Right atrium auricular region (tissue), 2 donors: ENCODE results near the gene PTEN. TPM values are rescaled to one million over a fixed set of nuclear protein-coding genes. Genes with fewer than 3 reads are reported as not detected.
"Not testable (repeated sequence)": the region's sequence is repeated elsewhere in the genome, so short reads cannot be mapped to it uniquely, and the experiment has no call there.

ENCODE experiments used
- DNase-seq: peaks from one replicate; pipeline ENCODE4 v3.0.0-alpha.2; 2019; ENCODE audit warnings: low spot score
- H3K27ac ChIP-seq, 2 donors: fragments of 200-600 bp; sonication (generic); 1 replicate in 1 of 2; 2 replicates in 1 of 2; pipeline ENCODE4 v1.5.1; 2016 to 2019
- H3K27me3 ChIP-seq, 2 donors: fragments of 200-600 bp; sonication (generic); one replicate each; pipeline versions ENCODE4 v1.5.1 to v1.6.0; 2017 to 2019
- H3K36me3 ChIP-seq: fragments of 200-600 bp; sonication (generic); one replicate; pipeline ENCODE4 v1.5.1; 2016
- H3K4me1 ChIP-seq, 2 donors: fragments of 200-600 bp; sonication (generic); one replicate each; pipeline versions ENCODE4 v1.5.1 to v1.6.0; 2017 to 2019
- H3K4me3 ChIP-seq, 2 donors: fragments of 200-600 bp; sonication (generic); 1 replicate in 1 of 2; 2 replicates in 1 of 2; pipeline ENCODE4 v1.5.1; 2017 to 2019; ENCODE audit warnings: mild to moderate bottlenecking in 1 of 2, moderate library complexity in 1 of 2
- H3K9me3 ChIP-seq, 2 donors: fragments of 200-600 bp; sonication (generic); one replicate each; pipeline ENCODE4 v1.5.1; 2019
- CTCF ChIP-seq, 2 donors: fragments of 200-600 bp; sonication (generic); IDR thresholded peaks; one replicate each; pipeline ENCODE4 v1.5.1; 2019; ENCODE audit warnings: antibody characterized with exemption in 2 of 2
- total RNA-seq, 2 donors: library from RNA; depleted of rRNA; stranded (reverse); fragments of >200 nt; gene quantifications; one replicate each; pipeline ENCODE4 v1.1.0, GENCODE V29; 2016

Gene PTEN
- total RNA-seq, 2 donors from 2014 or later, result 46.5 to 55.9 TPM

- Histone ChIP-seq H3K4me3 (no peak overlapping the region), H3K27me3 (no peaks in the 10 kb centered on the region), H3K36me3 (no peaks in the 10 kb centered on the region), H3K9me3 (peaks cover 0 to 4% of the 10 kb centered on the region in 2 donors), H3K4me1 (peaks cover 0 to 39% of the 10 kb centered on the region in 2 donors), H3K27ac (peak overlapping the region in 1 of 2 donors; percentile 36)
- TF ChIP-seq CTCF (IDR thresholded peaks at IDR 0.05), result no peak
- no peak for DNase-seq
Measured at GRCh38 chr10:87896216-87896615, 32.8 kb downstream of the PTEN start.

GRCh38 chr10:87897957-87898356 lies 34.5 kb downstream of the PTEN start:
- not testable (repeated sequence) for DNase-seq, H3K36me3 ChIP-seq, H3K27me3 ChIP-seq, H3K4me3 ChIP-seq, H3K9me3 ChIP-seq, H3K27ac ChIP-seq
- peaks cover 0 to 24% of the 10 kb centered on the region in 2 donors for H3K4me1 ChIP-seq

- H3K36me3 ChIP-seq, result peaks cover 16% of the 10 kb centered on the region
- DNase-seq, H3K4me3 ChIP-seq, H3K27ac ChIP-seq, H3K27me3 ChIP-seq: not testable (repeated sequence)
- peaks cover 7 to 20% of the 10 kb centered on the region in 2 donors for H3K9me3 ChIP-seq
- peaks cover 0 to 17% of the 10 kb centered on the region in 2 donors for H3K4me1 ChIP-seq
Measured at GRCh38 chr10:87903396-87903795, 40.0 kb downstream of the PTEN start.

GRCh38 chr10:87913156-87913921 lies 49.9 kb downstream of the PTEN start:
- H3K4me3 ChIP-seq, result no peak overlapping the region
- no peak for DNase-seq
- H3K27ac ChIP-seq, result no peak overlapping the region
- no peaks in the 10 kb centered on the region for H3K36me3 ChIP-seq
- H3K4me1 ChIP-seq, result peaks cover 0 to 23% of the 10 kb centered on the region in 2 donors
- TF ChIP-seq CTCF (IDR thresholded peaks at IDR 0.05), result no peak
- no peaks in the 10 kb centered on the region for H3K27me3 ChIP-seq
- H3K9me3 ChIP-seq, result peaks cover 6 to 25% of the 10 kb centered on the region in 2 donors

- no peak for DNase-seq
- Histone ChIP-seq H3K27ac (no peak overlapping the region), H3K4me1 (peaks cover 0 to 35% of the 10 kb centered on the region in 2 donors), H3K9me3 (peaks cover 6 to 25% of the 10 kb centered on the region in 2 donors), H3K27me3 (no peaks in the 10 kb centered on the region), H3K4me3 (no peak overlapping the region), H3K36me3 (no peaks in the 10 kb centered on the region)
- TF ChIP-seq CTCF (IDR thresholded peaks at IDR 0.05), result no peak
Measured at GRCh38 chr10:87915406-87915805, 52.0 kb downstream of the PTEN start.

DNA sequence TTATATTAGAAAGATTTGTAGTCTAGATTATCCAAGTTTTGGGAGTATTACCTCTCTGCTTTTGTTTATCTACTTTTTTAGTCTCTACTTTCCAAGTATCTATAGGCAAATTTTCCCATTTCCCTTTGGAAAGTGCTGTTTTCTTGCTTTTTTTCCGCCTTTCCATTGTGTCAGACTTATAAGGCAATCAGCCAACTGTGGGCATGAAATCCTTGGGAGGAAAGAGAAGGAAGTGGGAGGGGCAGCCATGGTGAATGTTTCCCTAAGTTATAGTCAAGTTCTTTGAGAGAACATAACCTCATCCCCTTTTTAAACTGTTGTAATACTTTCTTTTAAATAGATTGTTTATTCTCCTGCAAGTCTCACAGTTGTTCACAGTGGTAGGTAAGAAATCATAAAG lies 52.6 kb downstream of the PTEN start:
- Histone ChIP-seq H3K4me1 (peaks cover 0 to 41% of the 10 kb centered on the region in 2 donors), H3K9me3 (peaks cover 6 to 25% of the 10 kb centered on the region in 2 donors), H3K27ac (no peak overlapping the region), H3K27me3 (no peaks in the 10 kb centered on the region), H3K36me3 (no peaks in the 10 kb centered on the region), H3K4me3 (no peak overlapping the region)
- no peak for TF ChIP-seq CTCF (IDR thresholded peaks at IDR 0.05)
- no peak for DNase-seq

DNA sequence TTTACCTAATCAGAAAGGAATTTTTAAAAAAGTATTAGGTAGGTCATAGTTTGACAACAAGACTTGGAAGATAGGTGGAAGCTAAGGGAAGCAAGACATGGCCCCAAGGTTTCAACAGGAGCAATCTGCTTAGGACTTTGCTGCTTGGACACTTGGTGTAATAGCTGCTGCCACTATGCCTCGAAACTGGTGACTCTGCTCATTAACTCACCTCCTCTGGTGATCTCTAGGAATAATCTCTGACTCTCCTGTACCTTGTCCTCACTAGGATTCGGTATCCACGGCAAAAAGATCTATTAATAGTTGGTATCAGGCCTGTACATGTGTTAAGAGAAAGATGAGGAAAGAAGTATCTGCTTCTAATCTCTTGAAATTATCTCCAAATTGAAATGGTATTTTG lies 53.1 kb downstream of the PTEN start:
- H3K4me3 ChIP-seq, result no peak overlapping the region
- H3K27me3 ChIP-seq, result no peaks in the 10 kb centered on the region
- no peak for DNase-seq
- H3K9me3 ChIP-seq, result peaks cover 6 to 25% of the 10 kb centered on the region in 2 donors
- no peak for TF ChIP-seq CTCF (IDR thresholded peaks at IDR 0.05)
- no peak overlapping the region for H3K27ac ChIP-seq
- H3K4me1 ChIP-seq, result peaks cover 0 to 41% of the 10 kb centered on the region in 2 donors
- H3K36me3 ChIP-seq, result no peaks in the 10 kb centered on the region
